Measurements from ENCODE around the gene DLK1.
A peak's percentile ranks its signal among the peaks of the same experiment; 100 is the strongest.

The DLK1 gene

DNA sequence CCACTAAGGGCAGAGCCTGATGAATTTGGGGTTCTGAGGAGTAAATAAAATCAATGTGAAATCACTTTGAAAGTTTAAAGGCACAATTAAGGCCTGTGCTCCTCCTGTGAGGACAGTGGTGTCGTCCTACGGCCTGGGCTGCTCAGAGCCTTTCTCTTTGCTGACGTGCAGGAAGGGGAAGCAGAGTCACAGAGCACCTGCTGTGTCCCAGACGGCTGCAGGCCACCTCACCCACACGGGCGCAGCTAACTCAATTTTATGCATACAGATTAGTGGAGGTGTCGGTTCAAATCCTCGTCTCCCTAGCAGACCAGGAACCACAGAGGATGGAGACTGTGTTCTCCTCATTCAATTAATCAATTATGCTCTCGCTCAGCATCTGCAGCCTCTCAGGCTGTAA lies 11.4 kb upstream of the DLK1 start:
- peaks cover 7% of the 10 kb centered on the region for H3K4me1 ChIP-seq (ENCODE audit: control insufficient read depth, insufficient read depth, low read length)

DNA sequence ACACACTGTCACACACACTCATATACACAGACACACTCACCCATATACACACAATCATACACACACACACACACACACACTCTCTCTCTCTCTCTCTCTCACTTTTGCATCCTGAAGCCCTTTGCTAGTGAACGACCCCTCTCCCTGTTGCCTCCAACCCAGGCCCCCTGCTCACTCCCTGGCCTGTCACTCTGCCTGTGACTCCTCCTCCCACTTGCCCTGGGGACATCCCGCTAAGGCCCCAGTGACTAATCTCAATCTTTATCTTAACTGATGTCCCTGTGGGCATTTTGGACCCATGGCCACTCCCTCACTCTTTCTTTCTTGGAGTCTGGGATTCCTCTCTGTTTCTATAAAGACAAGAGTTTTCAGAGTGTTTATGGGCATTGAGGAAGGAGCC lies 10.9 kb upstream of the DLK1 start:
- H3K27ac ChIP-seq (ENCODE audit: low read depth, low read length): no peak overlapping the region
- H3K4me1 ChIP-seq (ENCODE audit: control insufficient read depth, insufficient read depth, low read length): peaks cover 2% of the 10 kb centered on the region; the same call in 1 of the 2 replicates
- H3K4me3 ChIP-seq (ENCODE audit: low read depth, low read length): no peak overlapping the region
- H3K36me3 ChIP-seq (ENCODE audit: control insufficient read depth, insufficient read depth, low read length): no peaks in the 10 kb centered on the region
- no peak overlapping the region for H3K9ac ChIP-seq (ENCODE audit: low read depth, low read length)
- H3K9me3 ChIP-seq (ENCODE audit: control insufficient read depth, insufficient read depth, low read length): no peaks in the 10 kb centered on the region
- H3K27me3 ChIP-seq (ENCODE audit: control insufficient read depth, insufficient read depth, low read length): peaks cover 11% of the 10 kb centered on the region; the same call in 1 of the 2 replicates

More for the DNA sequence above, 11.4 kb upstream of the DLK1 start:
- Histone ChIP-seq H3K27ac (ENCODE audit: low read depth, low read length) (no peak overlapping the region), H3K9ac (ENCODE audit: low read depth, low read length) (no peak overlapping the region), H3K36me3 (ENCODE audit: control insufficient read depth, insufficient read depth, low read length) (no peaks in the 10 kb centered on the region), H3K4me3 (ENCODE audit: low read depth, low read length) (no peak overlapping the region), H3K9me3 (ENCODE audit: control insufficient read depth, insufficient read depth, low read length) (no peaks in the 10 kb centered on the region), H3K27me3 (ENCODE audit: control insufficient read depth, insufficient read depth, low read length) (peaks cover 15% of the 10 kb centered on the region)

DNA sequence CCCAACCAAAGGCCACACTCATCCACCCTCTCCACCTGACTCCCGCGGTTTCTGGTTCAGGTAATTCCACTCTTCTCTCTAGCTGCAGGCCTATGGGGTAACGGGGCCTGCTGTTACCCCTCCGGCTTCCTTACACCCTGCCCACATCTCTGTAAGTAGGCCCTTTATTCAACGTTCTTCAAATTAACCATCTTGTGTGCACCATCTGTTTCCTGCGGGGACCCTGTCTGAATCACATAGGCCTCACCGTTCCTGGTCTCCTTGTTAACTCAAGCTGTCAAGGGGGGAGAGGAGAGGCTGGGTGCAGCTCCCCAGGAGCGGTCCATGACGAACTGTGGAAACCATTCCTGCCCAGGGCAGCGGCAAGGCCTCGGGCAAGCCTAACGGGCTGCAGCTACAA lies 9.3 kb upstream of the DLK1 start:
- Histone ChIP-seq H3K4me3 (ENCODE audit: low read depth, low read length) (no peak overlapping the region), H3K9ac (ENCODE audit: low read depth, low read length) (no peak overlapping the region), H3K27me3 (ENCODE audit: control insufficient read depth, insufficient read depth, low read length) (peaks cover 7% of the 10 kb centered on the region; the same call in 1 of the 2 replicates), H3K4me1 (ENCODE audit: control insufficient read depth, insufficient read depth, low read length) (no peaks in the 10 kb centered on the region; the same call in 1 of the 2 replicates), H3K36me3 (ENCODE audit: control insufficient read depth, insufficient read depth, low read length) (no peaks in the 10 kb centered on the region), H3K27ac (ENCODE audit: low read depth, low read length) (no peak overlapping the region), H3K9me3 (ENCODE audit: control insufficient read depth, insufficient read depth, low read length) (no peaks in the 10 kb centered on the region)

DNA sequence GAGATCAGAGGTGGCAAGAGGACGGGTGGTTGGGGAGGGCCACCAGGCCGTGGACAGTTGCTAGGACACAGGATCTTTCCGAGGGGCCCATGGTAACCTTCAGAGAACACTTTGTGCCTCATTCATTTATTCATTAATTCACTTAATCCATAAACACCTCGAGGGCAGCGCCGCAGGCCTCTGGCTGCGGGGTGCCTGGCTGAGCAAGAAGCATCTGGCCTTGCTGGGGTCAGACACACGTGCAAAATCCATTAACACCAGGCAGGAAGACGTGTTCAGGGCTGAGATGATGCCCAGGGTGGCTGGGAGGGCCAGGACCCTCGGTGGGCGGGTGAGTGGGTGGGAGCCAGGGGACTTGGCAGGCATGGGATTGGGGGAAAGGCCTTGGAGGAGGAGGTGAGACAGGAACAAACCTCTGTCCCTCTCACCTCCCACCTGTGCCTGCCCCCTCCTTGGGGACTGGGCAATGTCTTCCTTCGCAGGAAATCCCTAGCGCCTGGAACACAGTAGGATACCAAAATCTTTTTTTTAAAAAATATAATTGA lies 6.6 kb upstream of the DLK1 start:
- H3K36me3 ChIP-seq (ENCODE audit: control insufficient read depth, insufficient read depth, low read length): no peaks in the 10 kb centered on the region
- no peaks in the 10 kb centered on the region; the same call in 1 of the 2 replicates for H3K4me1 ChIP-seq (ENCODE audit: control insufficient read depth, insufficient read depth, low read length)
- no peak overlapping the region for H3K27ac ChIP-seq (ENCODE audit: low read depth, low read length)
- no peak overlapping the region for H3K9ac ChIP-seq (ENCODE audit: low read depth, low read length)
- H3K27me3 ChIP-seq (ENCODE audit: control insufficient read depth, insufficient read depth, low read length): peaks cover 31% of the 10 kb centered on the region
- H3K9me3 ChIP-seq (ENCODE audit: control insufficient read depth, insufficient read depth, low read length): no peaks in the 10 kb centered on the region
- H3K4me3 ChIP-seq (ENCODE audit: low read depth, low read length): no peak overlapping the region

DNA sequence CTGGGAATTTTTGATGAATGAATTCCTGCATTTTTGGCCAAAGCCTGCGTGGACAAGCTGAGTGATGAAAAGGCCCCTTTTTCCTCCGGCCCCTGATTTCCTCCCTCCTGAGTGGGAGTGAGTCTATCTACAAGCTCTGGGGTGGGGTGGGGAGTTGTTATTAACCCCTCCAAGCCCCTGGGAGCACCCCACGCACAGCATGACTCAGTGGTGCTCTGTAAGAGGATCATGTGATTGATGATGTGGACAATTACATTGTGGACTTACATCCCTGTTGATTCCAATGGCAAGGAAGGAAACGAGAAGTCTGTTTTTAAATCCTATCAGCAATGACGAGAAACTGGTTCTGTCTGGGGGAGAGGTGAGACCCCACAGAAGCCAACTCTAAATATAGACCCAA lies 5.1 kb upstream of the DLK1 start:
- peaks cover 46% of the 10 kb centered on the region for H3K27me3 ChIP-seq (ENCODE audit: control insufficient read depth, insufficient read depth, low read length)
- no peak overlapping the region for H3K27ac ChIP-seq (ENCODE audit: low read depth, low read length)
- no peaks in the 10 kb centered on the region for H3K36me3 ChIP-seq (ENCODE audit: control insufficient read depth, insufficient read depth, low read length)
- H3K4me3 ChIP-seq (ENCODE audit: low read depth, low read length): no peak overlapping the region
- H3K9me3 ChIP-seq (ENCODE audit: control insufficient read depth, insufficient read depth, low read length): no peaks in the 10 kb centered on the region
- no peak overlapping the region for H3K9ac ChIP-seq (ENCODE audit: low read depth, low read length)
- no peaks in the 10 kb centered on the region; the same call in 1 of the 2 replicates for H3K4me1 ChIP-seq (ENCODE audit: control insufficient read depth, insufficient read depth, low read length)

GRCh38 chr14:100722367-100722766 lies 4.3 kb upstream of the DLK1 start:
- H3K9me3 ChIP-seq (ENCODE audit: control insufficient read depth, insufficient read depth, low read length): no peaks in the 10 kb centered on the region
- H3K4me1 ChIP-seq (ENCODE audit: control insufficient read depth, insufficient read depth, low read length): peaks cover under 1% of the 10 kb centered on the region; the same call in 1 of the 2 replicates
- no peaks in the 10 kb centered on the region for H3K36me3 ChIP-seq (ENCODE audit: control insufficient read depth, insufficient read depth, low read length)
- H3K27me3 ChIP-seq (ENCODE audit: control insufficient read depth, insufficient read depth, low read length): peaks cover 53% of the 10 kb centered on the region
- H3K9ac ChIP-seq (ENCODE audit: low read depth, low read length): no peak overlapping the region
- H3K4me3 ChIP-seq (ENCODE audit: low read depth, low read length): no peak overlapping the region
- H3K27ac ChIP-seq (ENCODE audit: low read depth, low read length): no peak overlapping the region

DNA sequence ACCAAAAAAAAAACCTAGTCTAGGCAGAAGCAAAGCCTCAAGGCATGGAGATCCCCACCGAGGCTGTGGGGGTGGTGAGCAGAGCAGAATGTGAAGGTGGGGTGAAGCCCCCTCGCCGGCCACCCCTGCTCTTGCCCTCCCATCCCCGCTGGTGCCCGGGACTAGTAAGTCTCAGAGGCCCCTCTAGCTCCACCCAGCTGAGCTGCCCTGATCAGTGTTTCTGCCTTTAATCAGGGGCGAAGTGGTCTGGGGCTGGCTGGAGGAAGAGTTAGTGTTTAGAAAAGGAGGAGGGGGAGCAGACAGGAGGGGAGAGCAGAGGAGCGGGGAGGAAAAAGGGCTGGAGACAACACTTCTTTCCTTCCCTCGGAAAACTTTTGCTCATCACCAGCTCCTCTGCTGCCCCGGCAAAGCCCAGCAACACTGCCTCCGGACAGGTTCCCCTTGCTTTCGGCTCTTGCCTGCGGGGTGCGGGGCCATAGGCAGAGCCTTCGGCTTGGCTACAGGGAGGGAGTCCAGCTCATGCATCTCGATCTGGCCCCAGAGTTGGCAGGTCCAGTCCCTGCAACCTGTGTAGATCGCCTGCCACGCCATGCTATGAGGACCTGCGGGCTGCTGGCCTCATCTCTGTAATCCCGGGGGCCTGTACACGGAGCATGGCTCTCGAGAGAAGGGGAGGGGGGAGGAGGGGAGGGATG lies 3.4 kb upstream of the DLK1 start:
- Histone ChIP-seq H3K27me3 (ENCODE audit: control insufficient read depth, insufficient read depth, low read length) (peaks cover 62% of the 10 kb centered on the region), H3K36me3 (ENCODE audit: control insufficient read depth, insufficient read depth, low read length) (no peaks in the 10 kb centered on the region), H3K4me1 (ENCODE audit: control insufficient read depth, insufficient read depth, low read length) (peaks cover 8% of the 10 kb centered on the region; the same call in 1 of the 2 replicates), H3K27ac (ENCODE audit: low read depth, low read length) (no peak overlapping the region), H3K9me3 (ENCODE audit: control insufficient read depth, insufficient read depth, low read length) (no peaks in the 10 kb centered on the region), H3K4me3 (ENCODE audit: low read depth, low read length) (no peak overlapping the region), H3K9ac (ENCODE audit: low read depth, low read length) (no peak overlapping the region)

DNA sequence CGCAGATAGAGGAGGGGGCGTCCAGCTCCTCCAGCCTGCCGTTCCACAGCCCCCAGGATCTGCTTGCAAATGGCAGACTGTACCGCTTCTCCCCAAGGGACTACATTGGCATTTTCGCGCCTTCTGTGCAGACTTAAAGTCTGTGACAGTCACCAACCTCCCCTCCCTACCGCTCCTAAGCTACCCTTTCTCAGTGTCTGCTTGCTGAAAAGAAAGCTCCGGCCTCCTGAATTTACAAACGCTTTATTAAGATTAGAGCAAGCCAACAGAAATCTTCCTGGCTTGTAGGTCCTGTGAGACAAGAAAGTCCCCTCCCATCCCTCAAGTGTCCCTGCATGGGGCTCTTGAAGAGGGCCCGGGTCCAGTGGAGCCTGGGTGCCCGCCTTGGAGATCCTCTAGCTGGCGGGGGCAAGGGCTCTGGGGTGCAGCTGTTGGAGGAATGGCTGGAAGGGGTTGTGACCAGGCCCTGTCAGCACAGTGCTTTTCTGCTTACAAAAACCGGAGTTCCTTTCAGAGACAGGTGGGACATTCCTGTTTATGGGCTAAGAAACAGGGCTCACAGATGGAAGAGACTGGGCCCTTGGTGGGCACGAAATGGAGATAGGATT lies 2.8 kb upstream of the DLK1 start:
- H3K4me3 ChIP-seq (ENCODE audit: low read depth, low read length): no peak overlapping the region
- H3K9ac ChIP-seq (ENCODE audit: low read depth, low read length): no peak overlapping the region
- H3K36me3 ChIP-seq (ENCODE audit: control insufficient read depth, insufficient read depth, low read length): no peaks in the 10 kb centered on the region
- H3K9me3 ChIP-seq (ENCODE audit: control insufficient read depth, insufficient read depth, low read length): no peaks in the 10 kb centered on the region
- H3K4me1 ChIP-seq (ENCODE audit: control insufficient read depth, insufficient read depth, low read length): peaks cover 8% of the 10 kb centered on the region; the same call in 1 of the 2 replicates
- H3K27me3 ChIP-seq (ENCODE audit: control insufficient read depth, insufficient read depth, low read length): peaks cover 67% of the 10 kb centered on the region
- no peak overlapping the region for H3K27ac ChIP-seq (ENCODE audit: low read depth, low read length)

DNA sequence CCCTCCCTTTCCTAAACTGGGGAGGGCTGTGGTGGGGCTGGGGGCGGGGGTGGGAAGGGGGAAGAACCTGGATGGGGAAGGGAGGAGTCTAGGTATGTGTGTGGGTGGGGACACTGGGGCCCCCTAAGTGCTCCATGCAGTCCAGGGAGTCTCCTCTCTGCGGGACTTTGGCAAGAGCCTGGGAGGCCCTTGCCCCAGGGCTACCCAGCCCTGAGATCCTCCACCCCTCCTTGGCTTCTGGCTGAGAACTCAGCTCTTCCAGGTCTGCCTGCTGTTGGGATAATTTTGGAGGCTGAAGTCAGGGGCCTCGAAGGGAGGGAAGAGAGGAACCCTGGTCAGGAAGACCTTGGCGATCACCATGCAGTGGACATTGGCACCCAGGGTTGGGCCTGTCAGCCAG lies 2.2 kb upstream of the DLK1 start:
- Histone ChIP-seq H3K4me3 (ENCODE audit: low read depth, low read length) (no peak overlapping the region), H3K9me3 (ENCODE audit: control insufficient read depth, insufficient read depth, low read length) (no peaks in the 10 kb centered on the region), H3K27me3 (ENCODE audit: control insufficient read depth, insufficient read depth, low read length) (peaks cover 73% of the 10 kb centered on the region), H3K27ac (ENCODE audit: low read depth, low read length) (no peak overlapping the region), H3K36me3 (ENCODE audit: control insufficient read depth, insufficient read depth, low read length) (no peaks in the 10 kb centered on the region), H3K4me1 (ENCODE audit: control insufficient read depth, insufficient read depth, low read length) (peaks cover 8% of the 10 kb centered on the region; the same call in 1 of the 2 replicates), H3K9ac (ENCODE audit: low read depth, low read length) (no peak overlapping the region)

DNA sequence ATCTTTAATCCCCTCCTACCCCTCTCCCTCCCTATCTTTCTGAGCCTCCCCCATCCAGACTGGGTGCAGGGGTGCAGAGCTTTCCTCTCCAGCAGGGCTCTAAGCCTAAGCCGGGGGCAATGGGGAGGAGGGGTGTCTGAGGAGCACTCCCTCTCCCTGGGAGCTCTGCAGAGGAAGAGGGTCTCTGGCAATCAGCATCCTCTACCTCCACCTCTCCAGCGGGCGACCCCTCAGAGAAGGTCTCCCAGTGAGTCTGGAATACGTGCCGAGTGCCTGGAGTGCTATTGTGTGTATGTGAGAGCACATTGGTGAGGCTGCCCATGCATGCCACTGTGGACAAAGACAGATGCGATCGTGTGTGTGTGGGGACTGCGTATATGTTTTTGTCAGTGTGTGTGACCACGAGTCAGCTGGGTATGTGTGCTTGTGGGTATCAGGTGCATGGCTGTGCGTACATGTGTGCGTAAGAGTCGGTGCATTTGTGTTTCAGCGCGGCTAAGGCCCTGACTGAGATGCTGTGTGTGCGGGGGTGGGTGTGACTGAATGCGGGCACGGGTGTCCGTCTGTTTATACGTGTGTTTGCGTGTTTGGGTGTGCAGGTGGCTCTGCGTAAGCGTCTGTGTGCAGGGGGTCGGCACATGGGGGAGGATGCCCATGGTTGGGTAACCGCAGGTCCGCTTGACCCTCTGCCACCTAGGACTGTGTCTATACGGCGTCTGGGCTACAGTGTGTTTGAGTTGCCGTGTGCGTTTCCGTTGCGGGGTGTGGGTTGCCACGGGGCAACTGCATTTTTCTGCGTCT lies 905 bp upstream of the DLK1 start:
- Histone ChIP-seq H3K9ac (ENCODE audit: low read depth, low read length) (no peak overlapping the region), H3K36me3 (ENCODE audit: control insufficient read depth, insufficient read depth, low read length) (no peaks in the 10 kb centered on the region), H3K27ac (ENCODE audit: low read depth, low read length) (no peak overlapping the region), H3K9me3 (ENCODE audit: control insufficient read depth, insufficient read depth, low read length) (no peaks in the 10 kb centered on the region), H3K4me3 (ENCODE audit: low read depth, low read length) (0 out of 2 replicates have a peak overlapping the region, but pooled peaks have one; percentile 59), H3K27me3 (ENCODE audit: control insufficient read depth, insufficient read depth, low read length) (peaks cover 84% of the 10 kb centered on the region), H3K4me1 (ENCODE audit: control insufficient read depth, insufficient read depth, low read length) (peaks cover 8% of the 10 kb centered on the region; the same call in 1 of the 2 replicates)
